ENCODE measurements around the gene SMAD7.

SMAD7 gene

GRCh38 chr18:48933578-48934414 is 17.0 kb downstream of the SMAD7 start:
- Histone ChIP-seq H3K27me3 (no peaks in the 10 kb centered on the region), H3K4me1 (ENCODE audit: control insufficient read depth in 1 of 2, insufficient read depth in 1 of 2, low read depth in 1 of 2, low read length in 1 of 2) (peaks cover 87 to 98% of the 10 kb centered on the region in 2 experiments), H3K27ac (peak overlapping the region; percentile 88), H3K36me3 (no peaks in the 10 kb centered on the region), H3K4me3 (ENCODE audit: low read depth in 1 of 2, low read length in 1 of 2) (peak overlapping the region; percentile 45 to 56), H3K9me3 (no peaks in the 10 kb centered on the region)
- TF ChIP-seq, protein P1, sequence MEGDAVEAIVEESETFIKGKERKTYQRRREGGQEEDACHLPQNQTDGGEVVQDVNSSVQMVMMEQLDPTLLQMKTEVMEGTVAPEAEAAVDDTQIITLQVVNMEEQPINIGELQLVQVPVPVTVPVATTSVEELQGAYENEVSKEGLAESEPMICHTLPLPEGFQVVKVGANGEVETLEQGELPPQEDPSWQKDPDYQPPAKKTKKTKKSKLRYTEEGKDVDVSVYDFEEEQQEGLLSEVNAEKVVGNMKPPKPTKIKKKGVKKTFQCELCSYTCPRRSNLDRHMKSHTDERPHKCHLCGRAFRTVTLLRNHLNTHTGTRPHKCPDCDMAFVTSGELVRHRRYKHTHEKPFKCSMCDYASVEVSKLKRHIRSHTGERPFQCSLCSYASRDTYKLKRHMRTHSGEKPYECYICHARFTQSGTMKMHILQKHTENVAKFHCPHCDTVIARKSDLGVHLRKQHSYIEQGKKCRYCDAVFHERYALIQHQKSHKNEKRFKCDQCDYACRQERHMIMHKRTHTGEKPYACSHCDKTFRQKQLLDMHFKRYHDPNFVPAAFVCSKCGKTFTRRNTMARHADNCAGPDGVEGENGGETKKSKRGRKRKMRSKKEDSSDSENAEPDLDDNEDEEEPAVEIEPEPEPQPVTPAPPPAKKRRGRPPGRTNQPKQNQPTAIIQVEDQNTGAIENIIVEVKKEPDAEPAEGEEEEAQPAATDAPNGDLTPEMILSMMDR (IDR thresholded peaks at IDR 0.05), result no peak

DNA sequence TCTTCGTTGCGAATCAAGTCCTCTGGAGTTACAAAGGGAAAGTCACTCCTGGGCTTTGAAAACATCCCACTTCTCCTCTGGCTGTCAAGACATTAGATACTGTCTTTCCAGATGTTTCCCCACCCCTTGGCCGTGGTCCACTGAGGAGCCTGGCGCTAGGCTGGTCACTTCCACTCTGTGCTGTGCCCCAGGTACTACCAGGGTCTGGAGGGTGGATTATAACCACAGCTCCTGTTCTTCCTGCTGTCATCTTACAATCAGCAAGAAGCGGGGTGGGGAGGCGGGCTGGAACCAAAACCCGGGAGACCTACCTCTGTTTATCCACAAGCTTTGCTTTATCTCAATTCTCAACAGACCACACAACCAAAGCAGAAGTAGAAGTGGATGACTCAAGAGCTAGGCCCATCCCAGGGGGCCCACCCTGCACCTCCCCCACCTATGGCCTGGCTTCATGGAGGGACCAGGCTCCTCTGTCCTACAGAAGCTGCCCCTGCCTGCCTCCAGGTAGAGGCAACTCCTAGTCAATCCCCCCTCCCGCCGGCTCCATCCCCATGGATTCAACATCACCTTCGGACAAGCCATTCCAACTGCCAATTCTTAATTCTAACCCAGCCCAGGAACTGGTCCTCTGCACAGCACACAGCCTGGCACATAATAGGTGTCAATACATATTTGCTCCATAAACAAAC is 17.8 kb downstream of the SMAD7 start:
- TF ChIP-seq, protein P1 (IDR thresholded peaks at IDR 0.05), result no peak
- peak overlapping the region; percentile 88 for H3K27ac ChIP-seq
- H3K4me1 ChIP-seq (ENCODE audit: control insufficient read depth in 1 of 2, insufficient read depth in 1 of 2, low read depth in 1 of 2, low read length in 1 of 2), result peaks cover 93 to 98% of the 10 kb centered on the region in 2 experiments
- H3K36me3 ChIP-seq, result no peaks in the 10 kb centered on the region
- no peaks in the 10 kb centered on the region for H3K9me3 ChIP-seq
- H3K27me3 ChIP-seq, result no peaks in the 10 kb centered on the region
- H3K4me3 ChIP-seq (ENCODE audit: low read depth in 1 of 2, low read length in 1 of 2), result peak overlapping the region; percentile 45 to 56

DNA sequence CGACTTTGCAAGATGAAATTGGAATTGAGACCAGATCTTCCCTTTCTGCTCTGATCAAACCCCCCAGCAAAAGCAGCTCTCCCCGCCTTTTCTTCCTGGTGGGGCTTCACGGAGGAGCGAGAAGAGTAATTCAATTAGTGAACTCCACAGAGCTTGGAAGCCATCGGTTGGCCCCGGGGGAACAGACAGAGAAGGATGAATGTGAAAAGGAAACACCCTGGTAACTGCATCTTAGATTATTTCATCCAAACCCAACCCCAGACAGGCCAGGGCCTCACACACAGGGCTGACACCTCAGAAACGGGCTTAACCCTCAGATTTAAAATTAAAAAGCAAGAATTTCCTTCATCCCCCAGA is 18.3 kb downstream of the SMAD7 start:
- Histone ChIP-seq H3K4me1 (ENCODE audit: control insufficient read depth in 1 of 2, insufficient read depth in 1 of 2, low read depth in 1 of 2, low read length in 1 of 2) (peaks cover 94 to 98% of the 10 kb centered on the region in 2 experiments), H3K36me3 (no peaks in the 10 kb centered on the region), H3K27ac (peak overlapping the region; percentile 88), H3K27me3 (no peaks in the 10 kb centered on the region), H3K9me3 (no peaks in the 10 kb centered on the region), H3K4me3 (ENCODE audit: low read depth in 1 of 2, low read length in 1 of 2) (peak overlapping the region; percentile 15 to 37)
- TF ChIP-seq, protein P1 (IDR thresholded peaks at IDR 0.05), result no peak

GRCh38 chr18:48931680-48932461 is 18.9 kb downstream of the SMAD7 start:
- Histone ChIP-seq H3K27me3 (no peaks in the 10 kb centered on the region), H3K9me3 (no peaks in the 10 kb centered on the region), H3K27ac (peak overlapping the region; percentile 88), H3K4me1 (ENCODE audit: control insufficient read depth in 1 of 2, insufficient read depth in 1 of 2, low read depth in 1 of 2, low read length in 1 of 2) (peaks cover 95 to 100% of the 10 kb centered on the region in 2 experiments), H3K4me3 (ENCODE audit: low read depth in 1 of 2, low read length in 1 of 2) (peak overlapping the region in 1 of 2 experiments; percentile 15), H3K36me3 (no peaks in the 10 kb centered on the region)
- TF ChIP-seq, protein P1 (IDR thresholded peaks at IDR 0.05), result no peak

DNA sequence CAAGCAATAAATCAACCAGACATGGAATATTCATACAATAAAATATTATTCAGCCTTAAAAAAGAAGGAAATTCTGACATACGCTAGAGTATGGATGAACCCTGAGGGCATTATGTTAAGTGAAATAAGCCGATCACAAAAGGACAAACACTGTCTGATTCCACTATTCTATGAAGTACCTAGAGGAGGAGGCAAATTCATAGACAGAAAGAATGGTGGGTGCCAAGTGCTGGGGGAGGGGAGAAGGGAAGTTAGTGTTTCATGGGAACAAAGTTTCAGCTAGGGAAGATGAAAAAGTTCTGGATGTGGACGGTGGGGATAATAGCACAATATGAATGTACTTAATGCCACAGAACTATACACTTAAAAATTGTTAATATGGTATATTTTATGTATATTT is 19.8 kb downstream of the SMAD7 start:
- H3K27ac ChIP-seq, result peak overlapping the region; percentile 88
- H3K36me3 ChIP-seq, result no peaks in the 10 kb centered on the region
- H3K4me3 ChIP-seq (ENCODE audit: low read depth in 1 of 2, low read length in 1 of 2), result no peak overlapping the region
- H3K4me1 ChIP-seq (ENCODE audit: control insufficient read depth in 1 of 2, insufficient read depth in 1 of 2, low read depth in 1 of 2, low read length in 1 of 2), result peaks cover 96 to 99% of the 10 kb centered on the region in 2 experiments
- no peaks in the 10 kb centered on the region for H3K9me3 ChIP-seq
- TF ChIP-seq, protein P1 (IDR thresholded peaks at IDR 0.05), result no peak
- H3K27me3 ChIP-seq, result no peaks in the 10 kb centered on the region

All from neutrophil (primary cell).